NCI-H187 (cell line): ENCODE measurements around the gene DLGAP4.

Experiments used
- DNase-seq, 2 experiments: peaks; one replicate each; lab custom pipeline; 2025; lab: John Stamatoyannopoulos, UW

DLGAP4 gene

GRCh38 chr20:36384022-36384619, 78.0 kb downstream of the DLGAP4 start:
- no peak for DNase-seq

- DNase-seq, result no peak
These were observed 79.4 kb downstream of the DLGAP4 start for GRCh38 chr20:36385503-36385902.

GRCh38 chr20:36386236-36386635, 80.1 kb downstream of the DLGAP4 start:
- DNase-seq, result no peak

- DNase-seq, result no peak
These were observed 84.1 kb downstream of the DLGAP4 start for GRCh38 chr20:36390269-36390668.

GRCh38 chr20:36390719-36391415, 84.7 kb downstream of the DLGAP4 start:
- no peak for DNase-seq

- DNase-seq, result no peak
These were observed 85.3 kb downstream of the DLGAP4 start for GRCh38 chr20:36391456-36391855.

GRCh38 chr20:36391955-36392354, 85.8 kb downstream of the DLGAP4 start:
- no peak for DNase-seq

- no peak for DNase-seq
These were observed 86.8 kb downstream of the DLGAP4 start for GRCh38 chr20:36392989-36393388.

- no peak for DNase-seq
These were observed 88.3 kb downstream of the DLGAP4 start for GRCh38 chr20:36394340-36394965.

- DNase-seq, result no peak
These were observed 90.2 kb downstream of the DLGAP4 start for GRCh38 chr20:36396340-36396739.

GRCh38 chr20:36396847-36397630, 90.9 kb downstream of the DLGAP4 start:
- DNase-seq, result no peak

GRCh38 chr20:36398515-36398914, 92.4 kb downstream of the DLGAP4 start:
- DNase-seq, result no peak

- no peak for DNase-seq
These were observed 93.2 kb downstream of the DLGAP4 start for GRCh38 chr20:36399147-36399968.

GRCh38 chr20:36399969-36400545, 93.9 kb downstream of the DLGAP4 start:
- DNase-seq, result no peak

GRCh38 chr20:36400909-36401735, 95.0 kb downstream of the DLGAP4 start:
- DNase-seq, result no peak

- DNase-seq, result no peak
These were observed 96.6 kb downstream of the DLGAP4 start for GRCh38 chr20:36402708-36403107.

- no peak for DNase-seq
These were observed 98.4 kb downstream of the DLGAP4 start for GRCh38 chr20:36404435-36404978.

GRCh38 chr20:36405255-36405654, 99.1 kb downstream of the DLGAP4 start:
- DNase-seq, result no peak

- no peak for DNase-seq
These were observed 101.1 kb downstream of the DLGAP4 start for GRCh38 chr20:36407199-36407733.

- no peak for DNase-seq
These were observed 102.1 kb downstream of the DLGAP4 start for GRCh38 chr20:36408219-36408618.
